Natural killer cell (primary cell): ENCODE measurements around the gene PKDREJ. TPM values are rescaled to one million over a fixed set of nuclear protein-coding genes. Genes with fewer than 3 reads are reported as not detected.
A peak's percentile ranks its signal among the peaks of the same experiment; 100 is the strongest.

Experiments
- ATAC-seq, 3 donors: fragments of 150-1000 bp in 2 of 3; fragments of 200-7000 bp in 1 of 3; cut with Tn5 transposase; 1 replicate in 1 of 3; 2 replicates in 2 of 3; pipeline ENCODE4 v1.10.0; 2021; ENCODE audit warnings: mild to moderate bottlenecking in 2 of 3, moderate library complexity in 2 of 3
- DNase-seq, 2 donors: peaks; one replicate each; pipeline versions ENCODE4 v3.0.0 to v3.0.0-alpha.2; 2013 to 2021; ENCODE audit warnings: mixed read lengths in 1 of 2
- H3K27ac ChIP-seq: one replicate; pipeline ENCODE4 v1.5.1; 2013; ENCODE audit warnings: mild to moderate bottlenecking, low read length
- H3K27me3 ChIP-seq: one replicate; pipeline ENCODE4 v1.6.1; 2013; ENCODE audit warnings: low read length; ENCODE audit not compliant: control insufficient read depth, insufficient read depth
- H3K36me3 ChIP-seq: one replicate; pipeline ENCODE4 v1.6.1; 2013; ENCODE audit warnings: low read length; ENCODE audit not compliant: control insufficient read depth, insufficient read depth
- H3K4me1 ChIP-seq: one replicate; pipeline ENCODE4 v1.6.1; 2013; ENCODE audit warnings: low read length; ENCODE audit not compliant: control insufficient read depth, insufficient read depth
- H3K4me3 ChIP-seq: one replicate; pipeline ENCODE4 v1.5.1; 2013; ENCODE audit warnings: low read length
- H3K9me3 ChIP-seq: one replicate; pipeline ENCODE4 v1.6.1; 2013; ENCODE audit warnings: low read length; ENCODE audit not compliant: control insufficient read depth, insufficient read depth
- H3K27ac Mint-ChIP-seq, 2 donors: one replicate each; pipeline ENCODE4 v1.8.0; 2022; ENCODE audit warnings: mild to moderate bottlenecking in 2 of 2, mixed read lengths in 2 of 2, moderate library complexity in 1 of 2
- H3K27me3 Mint-ChIP-seq, 2 donors: one replicate each; pipeline ENCODE4 v1.8.0; 2022; ENCODE audit warnings: low read depth in 2 of 2, mixed read lengths in 2 of 2
- H3K36me3 Mint-ChIP-seq: one replicate; pipeline ENCODE4 v1.8.0; 2022; ENCODE audit warnings: mixed read lengths
- H3K4me1 Mint-ChIP-seq, 2 donors: one replicate each; pipeline ENCODE4 v1.8.0; 2022; ENCODE audit warnings: mixed read lengths in 2 of 2
- H3K4me3 Mint-ChIP-seq: one replicate; pipeline ENCODE4 v1.8.0; 2022; ENCODE audit warnings: mild to moderate bottlenecking, moderate library complexity, mixed read lengths
- H3K9me3 Mint-ChIP-seq, 2 donors: one replicate each; pipeline ENCODE4 v1.8.0; 2022; ENCODE audit warnings: mixed read lengths in 2 of 2
- CTCF ChIP-seq: fragments of 200-600 bp; IDR thresholded peaks from one replicate; pipeline ENCODE4 v1.8.0; 2022; ENCODE audit warnings: antibody characterized with exemption
- WGBS: methylation state at CpG from one replicate; pipeline ENCODE4 v1.1.7; 2013; ENCODE audit warnings: missing lambda C conversion rate; ENCODE audit not compliant: insufficient coverage; 5-methylcytosine and 5-hydroxymethylcytosine counted together
- intact Hi-C: fragments of 100-400 bp; cut with micrococcal nuclease; formaldehyde crosslinking; loops from one replicate; pipeline ENCODE4 v1.14.2; 2022
- total RNA-seq, 4 donors: library from RNA; stranded (reverse); fragments of 120-200 nt in 1 of 4; gene quantifications; one replicate each; pipeline versions ENCODE4 v1.2.3 to v1.2.4, GENCODE V29; 2013 to 2022

Gene PKDREJ
- total RNA-seq, 3 donors from 2014 or later (not counting 1 experiment from before 2014, with no cell fraction given): 0.07 to 0.25 (median 0.20) TPM

GRCh38 chr22:46226577-46226976 is 36.6 kb downstream of the PKDREJ start:
- no peak overlapping the region for H3K27ac Mint-ChIP-seq
- TF ChIP-seq CTCF: no peak
- 97% methylated on average over 7 of the region's 7 CpGs for WGBS

GRCh38 chr22:46225631-46226030 is 37.5 kb downstream of the PKDREJ start:
- intact Hi-C loops: no loop called here
- H3K4me3 ChIP-seq: no peak overlapping the region
- no peak overlapping the region for H3K27ac Mint-ChIP-seq
- peaks cover 4% of the 10 kb centered on the region for H3K36me3 ChIP-seq
- no peak overlapping the region for H3K4me3 Mint-ChIP-seq
- no peaks in the 10 kb centered on the region for H3K27me3 ChIP-seq
- H3K4me1 Mint-ChIP-seq: no peaks in the 10 kb centered on the region
- no peaks in the 10 kb centered on the region for H3K36me3 Mint-ChIP-seq
- no peak for TF ChIP-seq CTCF
- H3K4me1 ChIP-seq: peaks cover 8% of the 10 kb centered on the region
- no peak overlapping the region for H3K27ac ChIP-seq
- no peaks in the 10 kb centered on the region for H3K9me3 ChIP-seq
- H3K9me3 Mint-ChIP-seq: no peaks in the 10 kb centered on the region
- peak in 1 of 3 donors; percentile 37 for ATAC-seq
- no peak for DNase-seq
- WGBS: 97% methylated on average over 7 of the region's 7 CpGs
- H3K27me3 Mint-ChIP-seq: no peaks in the 10 kb centered on the region

More at GRCh38 chr22:46226577-46226976, 36.6 kb downstream of the PKDREJ start:
- Histone ChIP-seq H3K9me3 (no peaks in the 10 kb centered on the region), H3K27me3 (no peaks in the 10 kb centered on the region), H3K27ac (no peak overlapping the region), H3K36me3 (peaks cover 4% of the 10 kb centered on the region), H3K4me3 (no peak overlapping the region), H3K4me1 (peaks cover 8% of the 10 kb centered on the region)
- no peak for DNase-seq
- no peaks in the 10 kb centered on the region for H3K9me3 Mint-ChIP-seq
- no peak for ATAC-seq
- H3K36me3 Mint-ChIP-seq: no peaks in the 10 kb centered on the region
- intact Hi-C loops: no loop called here
- no peaks in the 10 kb centered on the region for H3K27me3 Mint-ChIP-seq
- no peaks in the 10 kb centered on the region for H3K4me1 Mint-ChIP-seq
- H3K4me3 Mint-ChIP-seq: no peak overlapping the region

GRCh38 chr22:46224898-46225290 is 38.2 kb downstream of the PKDREJ start:
- H3K9me3 Mint-ChIP-seq: no peaks in the 10 kb centered on the region
- intact Hi-C loops: no loop called here
- Histone ChIP-seq H3K27me3 (no peaks in the 10 kb centered on the region), H3K36me3 (peaks cover 4% of the 10 kb centered on the region), H3K4me3 (no peak overlapping the region), H3K27ac (no peak overlapping the region), H3K9me3 (no peaks in the 10 kb centered on the region), H3K4me1 (peaks cover 3% of the 10 kb centered on the region)
- ATAC-seq: no peak
- TF ChIP-seq CTCF: no peak
- H3K36me3 Mint-ChIP-seq: no peaks in the 10 kb centered on the region
- no peak for DNase-seq
- H3K27me3 Mint-ChIP-seq: no peaks in the 10 kb centered on the region
- H3K4me1 Mint-ChIP-seq: no peaks in the 10 kb centered on the region
- 93% methylated on average over 10 of the region's 10 CpGs for WGBS
- no peak overlapping the region for H3K4me3 Mint-ChIP-seq
- no peak overlapping the region for H3K27ac Mint-ChIP-seq
